GM12878 (cell line): ENCODE measurements around the gene SLITRK4. TPM values are rescaled to one million over a fixed set of nuclear protein-coding genes. Genes with fewer than 3 reads are reported as not detected.
A peak's percentile ranks its signal among the peaks of the same experiment; 100 is the strongest.

ENCODE experiments used
- ATAC-seq: fragments of 200-7000 bp; cut with Tn5 transposase; 3 replicates; pipeline ENCODE4 v1.9.1; 2020; ENCODE audit warnings: mild to moderate bottlenecking, moderate library complexity
- BruUV-seq: library from RNA; stranded (reverse); fragments of 400-500 nt; replicated peaks from 2 replicates; lab custom pipeline; 2021; lab: Mats Ljungman, UMichigan
- CTCF ChIA-PET: fragments of 300-600 bp; sonication (Branson Sonifier 250); formaldehyde crosslinking; extraction: SDS; loops from one replicate; lab custom pipeline; 2021; ENCODE audit warnings: inconsistent platforms; lab: Yijun Ruan, JAX
- POLR2A ChIA-PET: fragments of 350-600 bp; formaldehyde crosslinking; extraction: SDS; loops from one replicate; lab custom pipeline; 2021; ENCODE audit warnings: inconsistent platforms; lab: Charles Lee
- RAD21 ChIA-PET: fragments of 300-600 bp; sonication (Branson Sonifier 250); formaldehyde crosslinking; loops from one replicate; lab custom pipeline; 2023; ENCODE audit warnings: antibody characterized with exemption; ENCODE audit not compliant: unreplicated experiment; lab: Charles Lee
- SMC1A ChIA-PET: fragments of 300-600 bp; sonication (Branson Sonifier 250); formaldehyde crosslinking; loops from one replicate; lab custom pipeline; 2023; ENCODE audit not compliant: unreplicated experiment, uncharacterized antibody; lab: Charles Lee
- DNase-seq: peaks from one replicate; pipeline ENCODE4 v3.0.0-alpha.2; 2011; ENCODE audit warnings: low read depth, low spot score
- FAIRE-seq: peaks from 3 replicates; lab custom pipeline; 2011; peaks lifted over from hg19 to GRCh38; lab: Jason Lieb, UNC
- H2AFZ ChIP-seq: 2 replicates; pipeline ENCODE4 v1.6.0; 2011; ENCODE audit warnings: low read depth, low read length, control low read depth; ENCODE audit not compliant: control insufficient read depth
- H3K27ac ChIP-seq: 2 replicates; pipeline ENCODE4 v1.5.1; 2011; ENCODE audit warnings: control low read depth; ENCODE audit not compliant: control insufficient read depth, insufficient read depth
- H3K27me3 ChIP-seq, 2 experiments: replicated peaks in 1 of 2; 2 replicates each; pipeline versions ENCODE4 v1.6.0 to v1.6.1; 2011; ENCODE audit warnings: low read length in 1 of 2; ENCODE audit not compliant: control insufficient read depth in 2 of 2, insufficient read depth in 2 of 2
- H3K36me3 ChIP-seq, 2 experiments: 2 replicates each; pipeline ENCODE4 v1.5.1; 2011; ENCODE audit warnings: low read length in 1 of 2; ENCODE audit not compliant: control insufficient read depth in 2 of 2, insufficient read depth in 2 of 2
- H3K4me1 ChIP-seq: 2 replicates; pipeline ENCODE4 v1.6.1; 2011; ENCODE audit warnings: mild to moderate bottlenecking, low read length, moderate library complexity, mixed read lengths; ENCODE audit not compliant: control insufficient read depth, insufficient read depth
- H3K4me2 ChIP-seq: 2 replicates; pipeline ENCODE4 v1.6.0; 2011; ENCODE audit warnings: control low read depth; ENCODE audit not compliant: control insufficient read depth, insufficient read depth
- H3K4me3 ChIP-seq: fragments of 200-600 bp; sonication (generic); 2 replicates; pipeline ENCODE4 v1.5.1; 2016
- H3K79me2 ChIP-seq: 2 replicates; pipeline ENCODE4 v1.6.0; 2011; ENCODE audit warnings: low read length; ENCODE audit not compliant: control insufficient read depth, insufficient read depth
- H3K9ac ChIP-seq: 2 replicates; pipeline ENCODE4 v1.8.0; 2011; ENCODE audit warnings: low read length, control low read depth, mixed read lengths; ENCODE audit not compliant: control insufficient read depth, insufficient read depth
- H3K9me3 ChIP-seq: replicated peaks from 3 replicates; pipeline ENCODE4 v1.5.1; 2011; ENCODE audit warnings: mild to moderate bottlenecking, low read length; ENCODE audit not compliant: control insufficient read depth, insufficient read depth
- H4K20me1 ChIP-seq: 2 replicates; pipeline ENCODE4 v1.6.0; 2011; ENCODE audit not compliant: control insufficient read depth, insufficient read depth
- BACH1 ChIP-seq: fragments of 450-650 bp; IDR thresholded peaks from 2 replicates; pipeline ENCODE4 v1.6.1; 2017; ENCODE audit warnings: mild to moderate bottlenecking, borderline replicate concordance
- BRCA1 ChIP-seq: IDR thresholded peaks from 2 replicates; pipeline ENCODE4 v1.6.1; 2011; ENCODE audit warnings: low read depth, low read length, improper control_type of control experiment
- CREM ChIP-seq: IDR thresholded peaks from 2 replicates; pipeline ENCODE4 v1.6.1; 2014; ENCODE audit warnings: antibody characterized with exemption, low read depth
- ESRRA ChIP-seq: IDR thresholded peaks from 2 replicates; pipeline ENCODE4 v1.6.1; 2012; ENCODE audit warnings: mild to moderate bottlenecking, low read length, improper control_type of control experiment
- FOS ChIP-seq: IDR thresholded peaks from 3 replicates; pipeline ENCODE4 v1.6.1; 2011; ENCODE audit warnings: borderline replicate concordance; ENCODE audit not compliant: insufficient read length; ENCODE audit errors: extremely low read depth
- IRF4 ChIP-seq: IDR thresholded peaks from 2 replicates; pipeline ENCODE4 v1.6.1; 2011; ENCODE audit warnings: low read depth, low read length
- JUNB ChIP-seq: IDR thresholded peaks from 2 replicates; pipeline ENCODE4 v1.6.1; 2016; ENCODE audit warnings: antibody characterized with exemption, mild to moderate bottlenecking
- MYB ChIP-seq: fragments of 150-350 bp; IDR thresholded peaks from 2 replicates; pipeline ENCODE4 v1.6.1; 2014; ENCODE audit warnings: mild to moderate bottlenecking, low read depth, low read length, borderline replicate concordance
- NBN ChIP-seq: fragments of 450-650 bp; IDR thresholded peaks from 2 replicates; pipeline ENCODE4 v1.6.1; 2016
- NR2C1 ChIP-seq: fragments of 450-650 bp; IDR thresholded peaks from 2 replicates; pipeline ENCODE4 v1.6.1; 2017; ENCODE audit warnings: antibody characterized with exemption, mild to moderate bottlenecking, moderate library complexity
- NR2C2 ChIP-seq: IDR thresholded peaks from 2 replicates; pipeline ENCODE4 v1.6.1; 2011; ENCODE audit warnings: borderline replicate concordance, low read depth; ENCODE audit not compliant: control insufficient read depth, insufficient read length
- PAX8 ChIP-seq: fragments of 450-650 bp; IDR thresholded peaks from 2 replicates; pipeline ENCODE4 v1.6.1; 2017; ENCODE audit warnings: mild to moderate bottlenecking, moderate library complexity
- STAT1 ChIP-seq: fragments of 450-650 bp; conservative IDR thresholded peaks from 2 replicates; pipeline ENCODE4 v1.6.1; 2014; ENCODE audit warnings: antibody characterized with exemption, mild to moderate bottlenecking
- STAT3 ChIP-seq: IDR thresholded peaks from 2 replicates; pipeline ENCODE4 v1.6.1; 2011; ENCODE audit warnings: low read depth, low read length, improper control_type of control experiment
- SUZ12 ChIP-seq: fragments of 200-600 bp; sonication (generic); IDR thresholded peaks from one replicate; pipeline ENCODE4 v1.6.1; 2018; ENCODE audit warnings: antibody characterized with exemption, mild to moderate bottlenecking; ENCODE audit not compliant: unreplicated experiment
- TARDBP ChIP-seq: IDR thresholded peaks from 2 replicates; pipeline ENCODE4 v1.6.1; 2016; ENCODE audit warnings: borderline replicate concordance
- TBL1XR1 ChIP-seq: IDR thresholded peaks from 2 replicates; pipeline ENCODE4 v1.6.1; 2012; ENCODE audit warnings: low read depth, low read length, improper control_type of control experiment
- TCF3 ChIP-seq: IDR thresholded peaks from 2 replicates; pipeline ENCODE4 v1.6.1; 2012; ENCODE audit warnings: low read depth, mild to moderate bottlenecking, low read length, borderline replicate concordance; ENCODE audit not compliant: insufficient read depth
- WGBS: methylation state at CpG from one replicate; pipeline ENCODE4 v1.1.6; 2016; ENCODE audit warnings: low lambda C conversion rate; ENCODE audit not compliant: insufficient replicate concordance, insufficient coverage; ENCODE audit errors: missing lambda C conversion rate; 5-methylcytosine and 5-hydroxymethylcytosine counted together
- in situ Hi-C: fragments of 300-500 bp; cut with MboI; formaldehyde crosslinking; loops from 9 replicates; pipeline ENCODE4 v1.14.3; 2018; ENCODE audit warnings: mixed read lengths
- intact Hi-C: fragments of 100-400 bp; cut with micrococcal nuclease; formaldehyde crosslinking; loops from one replicate; pipeline ENCODE4 v1.14.2; 2022; ENCODE audit not compliant: unreplicated experiment
- polyA plus RNA-seq, 11 experiments: library from polyadenylated mRNA; depleted of rRNA in 4 of 11; unstranded in 6 of 11; stranded (reverse) in 5 of 11; fragments of >200 nt; fragmentation: Nextera tagmentation in 4 of 11; fragmentation: Illumina TruSeq in 1 of 11; extraction: Ambion mirVana in 4 of 11; extraction: Trizol in 1 of 11; gene quantifications; 1 replicate in 1 of 11; 2 replicates in 10 of 11; pipeline versions ENCODE4 v1.2.1 to v1.2.3, GENCODE V29; 2011 to 2016; ENCODE audit warnings: inconsistent platforms in 2 of 11, missing spikeins in 2 of 11, low read depth in 1 of 11
- total RNA-seq, 4 experiments: library from RNA; depleted of rRNA in 3 of 4; stranded (reverse); fragments of >200 nt in 3 of 4; fragmentation: Illumina TruSeq in 1 of 4; extraction: Trizol in 1 of 4; gene quantifications; 2 replicates each; pipeline versions ENCODE4 v1.2.1 to v1.2.3, GENCODE V29; 2013 to 2021
- TF ChIP-seq, protein P1 (sequence below): fragments of 450-650 bp; IDR thresholded peaks from 2 replicates; pipeline ENCODE4 v1.6.1; 2018; ENCODE audit warnings: borderline replicate concordance, mild to moderate bottlenecking; ENCODE audit not compliant: partially characterized antibody
- TF ChIP-seq, protein P2 (sequence below): fragments of 450-650 bp; IDR thresholded peaks from 2 replicates; pipeline ENCODE4 v1.6.1; 2016; ENCODE audit warnings: mild to moderate bottlenecking

Gene SLITRK4
- total and polyA plus RNA-seq, 10 of the 15 experiments (the other 5 are each of a cell fraction or from before 2014, with no cell fraction given): 0.45 to 1.1 (median 0.66) TPM

DNA sequence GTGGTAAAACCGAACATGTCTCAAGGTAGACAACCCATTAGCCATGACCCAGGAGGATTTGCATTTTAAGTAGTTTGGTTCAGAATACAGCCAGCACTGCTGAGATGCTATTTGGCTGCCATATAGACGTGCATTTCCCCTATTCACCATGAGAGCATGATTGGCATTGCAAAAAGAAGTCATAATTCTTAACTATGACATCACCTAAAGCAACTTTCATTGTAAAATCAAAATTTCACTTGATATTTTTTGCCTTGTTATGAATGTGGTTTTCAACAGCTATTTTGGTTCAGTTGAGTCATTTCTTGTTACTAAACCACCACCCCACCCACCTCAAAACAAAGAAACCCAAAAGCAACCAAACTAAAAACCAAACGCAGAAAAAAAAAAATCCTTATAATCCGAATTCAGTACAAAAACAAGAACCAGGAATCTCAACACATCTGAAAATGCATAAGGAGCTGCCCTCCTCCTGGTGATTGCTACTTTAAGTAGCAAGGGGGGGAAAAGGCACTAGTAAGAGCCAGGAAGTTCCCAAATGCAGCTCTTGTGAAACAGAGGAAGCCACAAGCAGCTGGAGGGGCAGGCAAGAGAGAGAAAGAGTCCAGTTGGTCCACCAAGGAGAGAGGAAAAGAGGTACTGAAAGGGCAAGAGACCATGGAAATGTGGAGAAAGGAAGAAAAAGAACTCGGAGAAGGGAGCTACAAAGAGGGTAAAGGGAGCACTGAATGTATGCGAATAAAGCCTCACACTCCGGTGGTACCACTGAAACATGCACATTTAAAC, 3.1 kb downstream of the SLITRK4 start (continued):
- TF ChIP-seq, protein P1, sequence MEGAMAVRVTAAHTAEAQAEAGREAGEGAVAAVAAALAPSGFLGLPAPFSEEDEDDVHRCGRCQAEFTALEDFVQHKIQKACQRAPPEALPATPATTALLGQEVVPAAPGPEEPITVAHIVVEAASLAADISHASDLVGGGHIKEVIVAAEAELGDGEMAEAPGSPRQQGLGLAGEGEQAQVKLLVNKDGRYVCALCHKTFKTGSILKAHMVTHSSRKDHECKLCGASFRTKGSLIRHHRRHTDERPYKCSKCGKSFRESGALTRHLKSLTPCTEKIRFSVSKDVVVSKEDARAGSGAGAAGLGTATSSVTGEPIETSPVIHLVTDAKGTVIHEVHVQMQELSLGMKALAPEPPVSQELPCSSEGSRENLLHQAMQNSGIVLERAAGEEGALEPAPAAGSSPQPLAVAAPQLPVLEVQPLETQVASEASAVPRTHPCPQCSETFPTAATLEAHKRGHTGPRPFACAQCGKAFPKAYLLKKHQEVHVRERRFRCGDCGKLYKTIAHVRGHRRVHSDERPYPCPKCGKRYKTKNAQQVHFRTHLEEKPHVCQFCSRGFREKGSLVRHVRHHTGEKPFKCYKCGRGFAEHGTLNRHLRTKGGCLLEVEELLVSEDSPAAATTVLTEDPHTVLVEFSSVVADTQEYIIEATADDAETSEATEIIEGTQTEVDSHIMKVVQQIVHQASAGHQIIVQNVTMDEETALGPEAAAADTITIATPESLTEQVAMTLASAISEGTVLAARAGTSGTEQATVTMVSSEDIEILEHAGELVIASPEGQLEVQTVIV: no peak
- TF ChIP-seq TCF3 (no peak), ESRRA (no peak), NR2C1 (no peak), BACH1 (no peak), PAX8 (no peak), JUNB (0 out of 2 replicates have a peak, but pooled peaks have one; percentile 25), CREM (peak; percentile 57; the same call in 1 of the 2 replicates)
- TF ChIP-seq, protein P2, sequence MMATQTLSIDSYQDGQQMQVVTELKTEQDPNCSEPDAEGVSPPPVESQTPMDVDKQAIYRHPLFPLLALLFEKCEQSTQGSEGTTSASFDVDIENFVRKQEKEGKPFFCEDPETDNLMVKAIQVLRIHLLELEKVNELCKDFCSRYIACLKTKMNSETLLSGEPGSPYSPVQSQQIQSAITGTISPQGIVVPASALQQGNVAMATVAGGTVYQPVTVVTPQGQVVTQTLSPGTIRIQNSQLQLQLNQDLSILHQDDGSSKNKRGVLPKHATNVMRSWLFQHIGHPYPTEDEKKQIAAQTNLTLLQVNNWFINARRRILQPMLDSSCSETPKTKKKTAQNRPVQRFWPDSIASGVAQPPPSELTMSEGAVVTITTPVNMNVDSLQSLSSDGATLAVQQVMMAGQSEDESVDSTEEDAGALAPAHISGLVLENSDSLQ: 0 out of 2 replicates have a peak, but pooled peaks have one; percentile 26
- TF ChIP-seq, all 136 proteins: peak for 9

DNA sequence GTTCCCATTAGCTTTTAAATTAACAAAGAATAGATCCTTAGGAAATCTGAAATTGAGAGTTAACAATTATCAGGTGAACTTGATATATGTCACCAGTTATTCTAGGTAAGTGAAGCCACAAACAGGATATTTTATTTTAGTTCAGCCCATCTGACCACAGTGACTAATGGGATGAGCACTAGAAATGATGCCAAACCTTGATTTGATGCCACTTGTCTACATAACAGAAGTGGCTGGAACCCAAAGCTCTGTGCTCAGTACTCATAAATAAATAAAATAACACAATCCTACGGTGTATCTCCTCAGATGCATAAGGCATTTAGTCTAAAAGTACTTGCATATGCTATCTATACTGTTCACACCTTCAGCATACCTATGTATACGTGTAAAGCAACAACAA, 12.2 kb downstream of the SLITRK4 start:
- Histone ChIP-seq H3K9ac (no peak overlapping the region), H3K4me3 (no peak overlapping the region), H3K79me2 (no peaks in the 10 kb centered on the region), H3K4me1 (no peaks in the 10 kb centered on the region), H4K20me1 (no peaks in the 10 kb centered on the region), H2AFZ (no peak overlapping the region), H3K27me3 (no peaks in the 10 kb centered on the region), H3K9me3 (no peaks in the 10 kb centered on the region), H3K27ac (no peak overlapping the region), H3K4me2 (no peak overlapping the region), H3K36me3 (no peaks in the 10 kb centered on the region)
- 0% methylated on average over 2 of the region's 2 CpGs for WGBS
- POLR2A ChIA-PET: no interaction called here
- CTCF ChIA-PET: no interaction called here
- intact Hi-C loops: no loop called here
- RAD21 ChIA-PET: no interaction called here
- ATAC-seq: no peak
- FAIRE-seq: no peak
- BruUV-seq: no TSS peak
- SMC1A ChIA-PET: interaction anchor here (0.8 kb wide), 1 partner anchor 185 kb away, joined by 3 read pairs; no protein-coding TSS in a partner anchor
- DNase-seq: no peak
- in situ Hi-C loops: no loop called here
- TF ChIP-seq BRCA1 (no peak), SUZ12 (no peak), NR2C2 (no peak), NBN (no peak), BACH1 (no peak), FOS (no peak), STAT1 (no peak), TARDBP (no peak), TBL1XR1 (no peak), MYB (no peak), IRF4 (no peak), STAT3 (no peak)
